OCI-LY1 (cell line): ENCODE results near the gene CCDC88B.

Experiments used
- EZH2 ChIP-seq: fragments of 200-600 bp; sonication (generic), shearing (Covaris generic); IDR thresholded peaks from 2 replicates; pipeline ENCODE4 v1.8.0; 2017; ENCODE audit warnings: borderline replicate concordance, mixed run types, mild to moderate bottlenecking, antibody characterized with exemption, low read length, moderate library complexity, mixed read lengths
- TF ChIP-seq, protein P1 (sequence below): fragments of 200-600 bp; sonication (generic), shearing (Covaris generic); IDR thresholded peaks from 2 replicates; pipeline ENCODE4 v1.5.1; 2017; ENCODE audit warnings: mild to moderate bottlenecking, antibody characterized with exemption, low read length, moderate library complexity, mixed read lengths

DNA sequence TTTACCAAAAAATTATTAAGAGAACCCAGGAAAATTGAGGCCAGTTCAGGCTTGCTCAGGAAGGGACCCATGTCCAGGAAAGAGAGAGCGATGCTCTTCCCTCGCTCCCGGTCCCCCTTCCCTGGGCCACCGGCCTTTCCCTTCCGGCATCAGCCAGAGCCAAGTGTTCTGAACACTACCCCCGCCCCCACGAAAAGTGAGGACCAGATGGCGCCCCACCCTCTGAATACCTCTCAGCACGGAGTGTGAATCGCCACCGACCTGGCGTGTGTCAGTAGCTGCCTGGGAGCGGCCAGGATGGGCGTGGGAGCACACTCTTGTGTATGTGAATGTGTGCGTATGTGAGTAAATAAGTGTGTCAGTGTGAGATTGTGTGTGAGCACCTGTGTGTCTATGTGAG lies 39.2 kb downstream of the CCDC88B start:
- TF ChIP-seq, protein P1, sequence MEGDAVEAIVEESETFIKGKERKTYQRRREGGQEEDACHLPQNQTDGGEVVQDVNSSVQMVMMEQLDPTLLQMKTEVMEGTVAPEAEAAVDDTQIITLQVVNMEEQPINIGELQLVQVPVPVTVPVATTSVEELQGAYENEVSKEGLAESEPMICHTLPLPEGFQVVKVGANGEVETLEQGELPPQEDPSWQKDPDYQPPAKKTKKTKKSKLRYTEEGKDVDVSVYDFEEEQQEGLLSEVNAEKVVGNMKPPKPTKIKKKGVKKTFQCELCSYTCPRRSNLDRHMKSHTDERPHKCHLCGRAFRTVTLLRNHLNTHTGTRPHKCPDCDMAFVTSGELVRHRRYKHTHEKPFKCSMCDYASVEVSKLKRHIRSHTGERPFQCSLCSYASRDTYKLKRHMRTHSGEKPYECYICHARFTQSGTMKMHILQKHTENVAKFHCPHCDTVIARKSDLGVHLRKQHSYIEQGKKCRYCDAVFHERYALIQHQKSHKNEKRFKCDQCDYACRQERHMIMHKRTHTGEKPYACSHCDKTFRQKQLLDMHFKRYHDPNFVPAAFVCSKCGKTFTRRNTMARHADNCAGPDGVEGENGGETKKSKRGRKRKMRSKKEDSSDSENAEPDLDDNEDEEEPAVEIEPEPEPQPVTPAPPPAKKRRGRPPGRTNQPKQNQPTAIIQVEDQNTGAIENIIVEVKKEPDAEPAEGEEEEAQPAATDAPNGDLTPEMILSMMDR: no peak
- TF ChIP-seq EZH2: no peak
